ENCODE measurements around the gene MDFI.

DNA sequence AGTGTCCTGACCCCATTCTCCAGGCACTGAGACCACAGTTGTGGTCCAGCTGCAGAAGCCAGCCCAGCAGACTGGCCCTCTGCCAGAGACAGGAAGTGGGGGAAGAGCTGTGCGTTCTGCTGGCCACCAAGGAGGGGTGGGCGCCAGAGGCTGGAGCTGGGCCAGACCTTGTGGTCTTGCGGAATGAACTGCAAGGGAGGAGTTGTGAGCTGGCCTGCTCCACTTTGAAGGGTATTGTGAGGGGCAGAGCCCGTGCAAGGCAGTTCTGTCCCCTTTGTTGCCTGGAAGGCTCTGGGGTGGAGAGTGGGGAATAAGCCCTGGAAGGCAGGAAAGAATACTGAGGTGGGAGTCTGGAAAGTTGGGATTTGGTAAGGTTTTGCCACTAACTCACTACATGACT is 3.6 kb upstream of the MDFI start:
- TF ChIP-seq ZNF274 (IDR thresholded peaks at IDR 0.05; ENCODE audit: low read depth, low read length) = no peak
- TF ChIP-seq YY1 (IDR thresholded peaks at IDR 0.05; ENCODE audit: insufficient read depth, insufficient read length) = no peak
- no peak for TF ChIP-seq SUZ12 (IDR thresholded peaks at IDR 0.05; ENCODE audit: extremely low read depth, insufficient read depth, insufficient read length)

Data from NT2/D1 (cell line).